ENCODE measurements around the gene GNAL.

- TF ChIP-seq CTCF (IDR thresholded peaks at IDR 0.05; ENCODE audit: insufficient read depth, low read depth, low read length) (no peak), EZH2 (IDR thresholded peaks at IDR 0.05; ENCODE audit: insufficient read depth, low read length) (no peak)
Observed at GRCh38 chr18:11667578-11667977, 21.5 kb upstream of the GNAL start.
